Islet precursor cell (in vitro differentiated cells): ENCODE measurements around the gene CLTB.
"Not testable (repeated sequence)": the region's sequence is repeated elsewhere in the genome, so short reads cannot be mapped to it uniquely, and the experiment has no call there.

Source experiments
- DNase-seq: peaks from one replicate; pipeline ENCODE4 v3.0.0-alpha.2; 2018

The CLTB gene

GRCh38 chr5:176425791-176426190, 9.5 kb upstream of the CLTB start:
- no peak for DNase-seq

GRCh38 chr5:176425138-176425537, 8.8 kb upstream of the CLTB start:
- DNase-seq = no peak

GRCh38 chr5:176424181-176424580, 7.8 kb upstream of the CLTB start:
- no peak for DNase-seq

- DNase-seq = no peak
These were observed 4.7 kb upstream of the CLTB start for GRCh38 chr5:176420972-176421544.

GRCh38 chr5:176420086-176420485, 3.7 kb upstream of the CLTB start:
- no peak for DNase-seq

GRCh38 chr5:176418251-176418650, 1.9 kb upstream of the CLTB start:
- DNase-seq = peak; percentile 89

GRCh38 chr5:176416965-176417364, 626 bp upstream of the CLTB start:
- DNase-seq = no peak

- DNase-seq = no peak
These were observed 943 bp downstream of the CLTB start for GRCh38 chr5:176415240-176415951.

- no peak for DNase-seq
These were observed 1.6 kb downstream of the CLTB start for GRCh38 chr5:176414704-176415103.

- no peak for DNase-seq
These were observed 2.6 kb downstream of the CLTB start for GRCh38 chr5:176413709-176414191.

- peak; percentile 82 for DNase-seq
These were observed 3.1 kb downstream of the CLTB start for GRCh38 chr5:176413255-176413565.

GRCh38 chr5:176412517-176413254, 3.7 kb downstream of the CLTB start:
- DNase-seq = no peak

GRCh38 chr5:176410486-176411180, 5.7 kb downstream of the CLTB start:
- no peak for DNase-seq

- no peak for DNase-seq
These were observed 6.6 kb downstream of the CLTB start for GRCh38 chr5:176409765-176410164.

- DNase-seq = no peak
These were observed 7.7 kb downstream of the CLTB start for GRCh38 chr5:176408590-176408989.

GRCh38 chr5:176408252-176408573, 8.1 kb downstream of the CLTB start:
- not testable (repeated sequence) for DNase-seq

- no peak for DNase-seq
These were observed 8.7 kb downstream of the CLTB start for GRCh38 chr5:176407456-176408251.

- DNase-seq = no peak
These were observed 9.8 kb downstream of the CLTB start for GRCh38 chr5:176406436-176407052.

GRCh38 chr5:176405656-176406435, 10.5 kb downstream of the CLTB start:
- no peak for DNase-seq

- DNase-seq = no peak
These were observed 14.8 kb downstream of the CLTB start for GRCh38 chr5:176401281-176402205.
